NCI-H446 (cell line): ENCODE measurements around the gene SENP8.
A peak's percentile ranks its signal among the peaks of the same experiment; 100 is the strongest.
"Not testable (repeated sequence)": the region's sequence is repeated elsewhere in the genome, so short reads cannot be mapped to it uniquely, and the experiment has no call there.

Experiments used
- DNase-seq, 2 experiments: peaks; one replicate each; lab custom pipeline; 2025; lab: John Stamatoyannopoulos, UW

SENP8 gene

GRCh38 chr15:72118017-72118978 lies at the start of gene SENP8, which contains the start of gene MYO9A:
SENP8 (plus strand) TSS chr15:72118403; CDS start chr15:72139624, 21,221 bp downstream.
MYO9A (minus strand) TSS chr15:72118150; CDS start chr15:72046563, 71,587 bp downstream.
- DNase-seq: peak; percentile 95 to 98

DNA sequence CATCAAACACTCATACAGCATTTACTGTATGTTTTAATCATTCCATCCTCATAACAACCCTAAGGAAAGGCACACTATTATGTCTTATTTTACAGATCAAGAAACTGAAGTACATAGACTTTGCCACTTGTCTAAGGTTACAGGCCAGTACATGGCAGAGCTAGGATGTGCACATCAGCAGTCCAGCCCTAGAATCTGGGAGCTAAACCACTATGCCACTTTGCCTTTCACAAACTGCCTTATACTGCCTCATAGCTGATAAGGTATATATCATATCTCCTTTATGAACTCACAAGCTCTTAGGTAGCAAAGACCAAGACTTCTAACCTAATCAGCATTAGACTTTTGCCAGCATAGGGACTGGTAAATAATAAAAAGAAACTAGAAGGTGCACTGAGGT lies 49.3 kb upstream of the SENP8 start:
- no peak for DNase-seq

- DNase-seq: no peak
These were observed 47.3 kb upstream of the SENP8 start for GRCh38 chr15:72070817-72071447.

DNA sequence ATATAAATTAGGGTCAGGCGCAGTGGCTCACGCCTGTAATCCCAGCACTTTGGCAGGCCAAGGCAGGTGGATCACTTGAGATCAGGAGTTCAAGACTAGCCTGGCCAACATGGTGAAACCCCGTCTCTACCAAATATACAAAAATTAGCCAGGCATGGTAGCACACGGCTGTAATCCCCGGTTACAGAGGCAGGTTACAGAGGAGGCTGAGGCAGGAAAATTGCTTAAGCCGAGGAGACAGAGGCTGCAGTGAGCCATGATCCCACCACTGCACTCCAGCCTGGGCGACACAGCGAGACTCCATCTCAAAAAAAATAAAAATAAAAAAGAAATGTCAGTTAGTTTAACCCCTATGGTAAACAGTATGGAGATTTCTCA lies 46.8 kb upstream of the SENP8 start:
- not testable (repeated sequence) for DNase-seq

DNA sequence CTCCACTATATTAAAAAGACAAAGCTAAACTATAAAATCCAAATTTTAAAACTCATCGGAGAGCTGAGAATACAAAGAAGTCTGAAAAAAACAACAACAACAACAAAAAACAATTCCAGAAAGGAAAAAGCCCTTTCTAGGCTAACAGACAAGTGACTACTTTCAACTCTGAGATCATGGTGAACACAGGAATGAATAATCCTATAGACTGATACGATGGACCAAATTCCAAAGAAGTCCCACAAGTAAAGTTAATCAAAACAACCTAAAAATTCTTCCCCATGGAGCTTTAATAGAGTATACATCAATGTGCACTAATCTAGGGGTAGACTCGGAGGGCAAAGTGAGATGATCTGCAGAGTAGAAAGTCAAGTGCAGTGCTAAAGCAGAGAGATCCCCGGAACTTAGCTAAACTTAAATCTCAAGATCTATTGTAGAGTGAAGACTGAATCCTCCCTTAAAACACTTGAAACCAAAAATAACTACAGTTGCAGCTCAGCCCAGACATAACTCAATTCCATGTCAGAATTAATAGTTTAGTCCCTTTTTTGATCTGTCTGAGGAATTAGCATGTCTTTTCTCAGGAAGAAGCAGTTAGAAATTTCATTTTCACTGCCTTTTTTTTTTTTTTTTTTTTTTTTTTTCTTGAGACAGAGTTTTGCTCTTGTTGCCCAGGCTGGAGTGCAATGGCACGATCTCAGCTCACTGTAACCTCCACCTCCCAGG lies 43.7 kb upstream of the SENP8 start:
- no peak for DNase-seq

- no peak for DNase-seq
These were observed 40.3 kb upstream of the SENP8 start for GRCh38 chr15:72077950-72078349.

- no peak for DNase-seq
These were observed 39.3 kb upstream of the SENP8 start for GRCh38 chr15:72078887-72079286.

- DNase-seq: no peak
These were observed 36.0 kb upstream of the SENP8 start for GRCh38 chr15:72082176-72082575.

- DNase-seq: no peak
These were observed 32.0 kb upstream of the SENP8 start for GRCh38 chr15:72086010-72086697.

- no peak for DNase-seq
These were observed 31.1 kb upstream of the SENP8 start for GRCh38 chr15:72086920-72087648.

- DNase-seq: no peak
These were observed 26.2 kb upstream of the SENP8 start for GRCh38 chr15:72092006-72092405.

DNA sequence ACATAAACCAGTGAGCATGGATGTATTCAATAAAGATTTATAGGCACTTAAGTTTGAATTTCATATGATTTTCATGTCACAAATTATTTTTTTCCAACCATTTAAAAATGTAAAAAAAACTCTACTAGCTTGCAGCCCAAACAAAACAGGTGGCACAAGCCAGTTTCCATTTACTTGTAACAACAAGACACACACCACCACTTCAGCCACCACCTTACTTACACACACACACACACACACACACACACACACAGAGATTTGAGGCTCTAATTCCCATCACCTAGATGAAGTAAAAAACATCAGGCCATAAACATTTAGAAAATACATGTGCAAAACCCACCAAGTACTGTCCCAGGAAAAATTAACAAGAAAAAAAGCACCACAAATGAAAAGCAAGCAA lies 25.5 kb upstream of the SENP8 start:
- DNase-seq: no peak

GRCh38 chr15:72096796-72097195 lies 21.4 kb upstream of the SENP8 start:
- no peak for DNase-seq

DNA sequence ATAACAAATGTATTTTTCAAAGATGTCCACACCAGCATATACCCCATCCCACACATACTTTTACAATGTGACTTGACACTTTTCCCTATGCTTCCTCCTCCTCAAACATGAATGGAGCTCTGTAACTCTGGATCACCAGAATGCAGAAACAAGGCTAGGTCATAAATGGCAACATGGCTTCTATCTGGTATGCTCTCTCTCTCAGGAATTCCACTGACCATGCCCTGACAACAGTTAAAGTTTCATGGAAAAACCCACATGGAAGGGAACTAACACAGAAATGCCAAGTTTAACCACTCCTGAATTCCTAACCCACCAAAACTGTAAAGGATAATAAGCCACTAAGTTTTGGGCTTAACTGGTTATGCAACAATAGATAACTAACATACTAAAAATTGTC lies 20.2 kb upstream of the SENP8 start:
- no peak for DNase-seq

GRCh38 chr15:72099155-72099554 lies 19.0 kb upstream of the SENP8 start:
- DNase-seq: no peak

GRCh38 chr15:72100551-72100950 lies 17.7 kb upstream of the SENP8 start:
- DNase-seq: not testable (repeated sequence)

- no peak for DNase-seq
These were observed 13.1 kb upstream of the SENP8 start for GRCh38 chr15:72105111-72105510.

DNA sequence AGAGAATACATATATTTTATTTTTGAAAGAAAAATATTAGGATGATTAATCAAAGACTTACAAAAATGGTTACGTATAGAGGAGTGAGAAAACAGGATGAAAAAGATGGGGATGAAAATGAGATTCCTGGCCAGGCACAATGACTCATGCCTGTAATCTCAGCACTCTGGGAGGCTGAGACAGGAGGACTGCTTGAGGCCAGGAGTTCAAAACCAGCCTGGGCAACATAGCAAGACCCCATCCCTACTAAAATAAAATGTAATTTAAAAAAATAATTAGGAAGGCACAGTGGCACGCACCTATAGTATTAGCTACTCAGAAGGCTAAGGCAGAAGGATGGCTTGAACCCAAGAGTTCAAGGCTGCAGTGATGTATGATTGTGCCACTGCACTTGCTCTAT lies 12.1 kb upstream of the SENP8 start:
- no peak for DNase-seq

GRCh38 chr15:72110355-72110754 lies 7.8 kb upstream of the SENP8 start:
- no peak for DNase-seq

DNA sequence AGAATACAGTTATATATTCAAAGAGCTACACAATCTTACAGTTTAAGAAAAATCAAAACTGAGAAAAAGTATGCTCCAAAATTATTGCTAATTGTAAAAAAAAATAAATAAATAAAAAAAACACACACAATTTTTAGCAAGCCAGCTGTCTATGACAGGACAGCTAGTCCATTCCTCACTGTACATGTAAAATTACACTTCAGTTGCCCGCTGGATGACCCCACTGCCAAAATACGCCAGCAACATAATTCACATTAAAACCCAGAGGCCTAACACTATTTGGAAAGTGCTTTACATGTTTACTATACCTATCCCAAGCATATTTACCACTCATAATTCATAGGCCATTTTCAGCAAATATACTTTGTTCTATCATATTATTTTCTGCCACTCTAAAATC lies 6.1 kb upstream of the SENP8 start:
- no peak for DNase-seq

- DNase-seq: no peak
These were observed 5.4 kb upstream of the SENP8 start for GRCh38 chr15:72112805-72113204.
